A549 (cell line): ENCODE measurements around the gene EIF2B2. TPM values are rescaled to one million over a fixed set of nuclear protein-coding genes. Genes with fewer than 3 reads are reported as not detected.

Source experiments
- ATAC-seq, 2 experiments: fragments of 200-7000 bp in 1 of 2; fragments of >200 bp in 1 of 2; cut with Nextera tagmentation in 1 of 2; cut with Tn5 transposase in 1 of 2; 3 replicates each; pipeline versions ENCODE4 v1.8.0 to v1.9.1; 2018 to 2020; ENCODE audit warnings: mild to moderate bottlenecking in 1 of 2, moderate library complexity in 1 of 2
- CTCF ChIA-PET: fragments of 300-600 bp; sonication (Branson Sonifier 250); formaldehyde crosslinking; extraction: SDS; loops from one replicate; lab custom pipeline; 2021; ENCODE audit warnings: antibody characterized with exemption, inconsistent platforms; lab: Yijun Ruan, JAX
- POLR2A ChIA-PET: fragments of 350-600 bp; formaldehyde crosslinking; extraction: SDS; loops from one replicate; lab custom pipeline; 2021; ENCODE audit warnings: antibody characterized with exemption, inconsistent platforms; lab: Yijun Ruan, JAX
- DNase-seq, 2 experiments: peaks; one replicate each; pipeline versions ENCODE4 v3.0.0 to v3.0.0-alpha.2; 2011 to 2016; ENCODE audit warnings: low read depth in 1 of 2, low spot score in 1 of 2
- FAIRE-seq: peaks from 2 replicates; lab custom pipeline; 2011; peaks lifted over from hg19 to GRCh38; lab: Jason Lieb, UNC
- H3K27ac ChIP-seq, 2 experiments: fragments of >200 bp; sonication (Bioruptor Twin); formaldehyde crosslinking; 3 replicates each; pipeline ENCODE4 v1.5.1; 2016 to 2017
- H3K4me1 ChIP-seq: fragments of >200 bp; sonication (Bioruptor Twin); formaldehyde crosslinking; 3 replicates; pipeline ENCODE4 v1.6.1; 2016
- H3K4me2 ChIP-seq: fragments of >200 bp; sonication (Bioruptor Twin); formaldehyde crosslinking; 3 replicates; pipeline ENCODE4 v1.6.1; 2016
- H3K4me3 ChIP-seq: fragments of >200 bp; sonication (Bioruptor Twin); formaldehyde crosslinking; 3 replicates; pipeline ENCODE4 v1.5.1; 2016
- H3K9me3 ChIP-seq: fragments of >200 bp; sonication (Bioruptor Twin); formaldehyde crosslinking; 3 replicates; pipeline ENCODE4 v1.6.1; 2016
- BHLHE40 ChIP-seq: IDR thresholded peaks from 2 replicates; pipeline ENCODE4 v1.6.1; 2012; ENCODE audit warnings: low read depth, low read length, inconsistent platforms
- CBX2 ChIP-seq: fragments of 200-600 bp; sonication (generic); IDR thresholded peaks from 2 replicates; pipeline ENCODE4 v1.6.1; 2016; ENCODE audit warnings: low read depth, mild to moderate bottlenecking, borderline replicate concordance
- CEBPB ChIP-seq, 2 experiments: fragments of >200 bp in 1 of 2; sonication (Bioruptor Twin) in 1 of 2; formaldehyde crosslinking in 1 of 2; IDR thresholded peaks; 2 replicates each; pipeline ENCODE4 v1.6.1; 2012 to 2016
- CHD4 ChIP-seq: fragments of 200-600 bp; sonication (generic); IDR thresholded peaks from 2 replicates; pipeline ENCODE4 v1.6.1; 2016; ENCODE audit warnings: antibody characterized with exemption, mild to moderate bottlenecking, borderline replicate concordance
- EHF ChIP-seq: fragments of 250-450 bp; sonication (Bioruptor Pico); IDR thresholded peaks from 2 replicates; pipeline ENCODE4 v1.5.0; 2020; ENCODE audit warnings: mild to moderate bottlenecking
- ESRRA ChIP-seq: fragments of 150-350 bp; IDR thresholded peaks from 2 replicates; pipeline ENCODE4 v1.6.1; 2014; ENCODE audit warnings: mild to moderate bottlenecking, low read length, borderline replicate concordance
- FOSL2 ChIP-seq, 2 experiments: fragments of 450-650 bp in 1 of 2; fragments of >200 bp in 1 of 2; sonication (Bioruptor Twin) in 1 of 2; formaldehyde crosslinking; IDR thresholded peaks; 2 replicates each; pipeline versions ENCODE4 v1.5.0 to v1.6.1; 2016 to 2020; ENCODE audit warnings: mild to moderate bottlenecking in 1 of 2, moderate library complexity in 1 of 2
- FOXS1 ChIP-seq: fragments of 250-450 bp; sonication (Bioruptor Pico); IDR thresholded peaks from 2 replicates; pipeline ENCODE4 v1.5.0; 2020; ENCODE audit warnings: mild to moderate bottlenecking, moderate library complexity
- HOXA7 ChIP-seq: fragments of 250-450 bp; sonication (Bioruptor Pico); IDR thresholded peaks from 2 replicates; pipeline ENCODE4 v1.5.0; 2020; ENCODE audit warnings: mild to moderate bottlenecking, moderate library complexity
- HOXB13 ChIP-seq: fragments of 250-450 bp; sonication (Bioruptor Pico); IDR thresholded peaks from 2 replicates; pipeline ENCODE4 v1.5.0; 2020; ENCODE audit warnings: low read depth, mild to moderate bottlenecking, moderate library complexity
- HOXB5 ChIP-seq: fragments of 250-450 bp; sonication (Bioruptor Pico); IDR thresholded peaks from 2 replicates; pipeline ENCODE4 v1.5.0; 2020; ENCODE audit warnings: mild to moderate bottlenecking, moderate library complexity
- JUN ChIP-seq, 2 experiments: fragments of >200 bp; sonication (Bioruptor Twin); formaldehyde crosslinking; IDR thresholded peaks; 2 replicates in 1 of 2; 3 replicates in 1 of 2; pipeline ENCODE4 v1.6.1; 2016 to 2017
- JUNB ChIP-seq: fragments of >200 bp; sonication (Bioruptor Twin); formaldehyde crosslinking; IDR thresholded peaks from 2 replicates; pipeline ENCODE4 v1.6.1; 2016
- KDM1A ChIP-seq: fragments of 200-600 bp; sonication (generic); IDR thresholded peaks from 2 replicates; pipeline ENCODE4 v1.6.1; 2016; ENCODE audit warnings: low read depth, mild to moderate bottlenecking
- MAFK ChIP-seq: fragments of 450-650 bp; IDR thresholded peaks from 2 replicates; pipeline ENCODE4 v1.6.1; 2014; ENCODE audit not compliant: partially characterized antibody
- MAZ ChIP-seq: fragments of 150-350 bp; IDR thresholded peaks from 2 replicates; pipeline ENCODE4 v1.6.1; 2014; ENCODE audit warnings: antibody characterized with exemption, low read depth, low read length, borderline replicate concordance
- MYC ChIP-seq: IDR thresholded peaks from 2 replicates; pipeline ENCODE4 v1.6.1; 2012; ENCODE audit warnings: mild to moderate bottlenecking, inconsistent platforms, low read length, improper control_type of control experiment, borderline replicate concordance
- NFE2L2 ChIP-seq: fragments of 150-350 bp; conservative IDR thresholded peaks from 2 replicates; pipeline ENCODE4 v1.6.1; 2014; ENCODE audit warnings: low read length
- NPAS2 ChIP-seq: fragments of 250-450 bp; sonication (Bioruptor Pico); IDR thresholded peaks from 2 replicates; pipeline ENCODE4 v1.8.0; 2022; ENCODE audit warnings: mild to moderate bottlenecking, moderate library complexity, borderline replicate concordance
- POLR2A ChIP-seq: IDR thresholded peaks from 2 replicates; pipeline ENCODE4 v1.6.1; 2012; ENCODE audit warnings: mild to moderate bottlenecking, low read length
- RAD21 ChIP-seq, 2 experiments: fragments of >200 bp in 1 of 2; sonication (Bioruptor Twin) in 1 of 2; formaldehyde crosslinking in 1 of 2; IDR thresholded peaks in 1 of 2; conservative IDR thresholded peaks in 1 of 2; 2 replicates in 1 of 2; 3 replicates in 1 of 2; pipeline ENCODE4 v1.6.1; 2012 to 2018; ENCODE audit warnings: inconsistent platforms in 1 of 2
- RCOR1 ChIP-seq: fragments of 150-350 bp; IDR thresholded peaks from 2 replicates; pipeline ENCODE4 v1.6.1; 2014; ENCODE audit warnings: antibody characterized with exemption, low read length, low read depth
- RNF2 ChIP-seq: fragments of 200-600 bp; sonication (generic); IDR thresholded peaks from 2 replicates; pipeline ENCODE4 v1.6.1; 2016; ENCODE audit warnings: low read depth, mild to moderate bottlenecking, antibody characterized with exemption, moderate library complexity, borderline replicate concordance
- TFCP2L1 ChIP-seq: fragments of 250-450 bp; sonication (Bioruptor Pico); IDR thresholded peaks from 2 replicates; pipeline ENCODE4 v1.5.0; 2021; ENCODE audit warnings: mild to moderate bottlenecking
- ZFP36 ChIP-seq: fragments of 450-650 bp; IDR thresholded peaks from 2 replicates; pipeline ENCODE4 v1.6.1; 2014; ENCODE audit warnings: borderline replicate concordance; ENCODE audit not compliant: partially characterized antibody
- ZNF302 ChIP-seq: fragments of 250-450 bp; sonication (Bioruptor Pico); IDR thresholded peaks from 2 replicates; pipeline ENCODE4 v1.9.0; 2021; ENCODE audit warnings: inconsistent platforms, mild to moderate bottlenecking, moderate library complexity
- WGBS: methylation state at CpG from one replicate; pipeline ENCODE4 v1.1.6; 2017; ENCODE audit errors: missing lambda C conversion rate; 5-methylcytosine and 5-hydroxymethylcytosine counted together
- polyA plus RNA-seq, 4 experiments: library from polyadenylated mRNA; depleted of rRNA in 3 of 4; stranded (reverse); fragments of >200 nt; fragmentation: RNase III in 1 of 4; extraction: RNeasy Plus Mini Kit Qiagen cat#74134 plus additional on column Dnase treatment in 1 of 4; gene quantifications; 2 replicates in 3 of 4; 3 replicates in 1 of 4; pipeline ENCODE4 v1.2.3, GENCODE V29; 2011 to 2017
- TF ChIP-seq, protein P1 (sequence below): IDR thresholded peaks from 2 replicates; pipeline ENCODE4 v1.6.1; 2012
- TF ChIP-seq, protein P2 (sequence below): fragments of 150-350 bp; IDR thresholded peaks from 2 replicates; pipeline ENCODE4 v1.6.1; 2014; ENCODE audit warnings: low read depth, mild to moderate bottlenecking, low read length
- TF ChIP-seq, protein P3 (sequence below): fragments of 250-450 bp; sonication (Bioruptor Pico); IDR thresholded peaks from 2 replicates; pipeline ENCODE4 v1.5.0; 2021; ENCODE audit warnings: mild to moderate bottlenecking, moderate library complexity, borderline replicate concordance

Gene EIF2B2
- polyA plus RNA-seq, 2 of the 4 experiments (the other 2 are of a cell fraction), result 88.4 to 116 TPM

DNA sequence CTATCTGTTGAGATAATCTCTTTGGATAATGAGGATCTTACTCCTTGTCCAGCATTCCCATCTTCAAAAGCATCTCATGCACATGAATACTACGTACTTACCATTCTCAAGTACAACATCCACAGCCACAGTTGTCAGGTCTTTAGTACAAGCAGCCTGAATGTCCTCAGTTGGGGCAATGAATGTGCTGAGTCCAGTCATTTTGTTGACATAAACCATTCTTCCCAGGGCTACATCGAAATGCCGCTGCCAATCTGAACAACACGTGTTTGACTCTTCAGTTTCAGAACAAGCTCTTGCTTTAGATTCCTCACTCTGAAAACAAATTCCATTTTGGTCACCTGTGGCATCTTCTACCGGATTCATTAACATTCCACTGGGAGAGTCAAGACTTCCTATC is 43.6 kb downstream of the EIF2B2 start:
- 93% methylated on average over 5 of the region's 5 CpGs for WGBS
- DNase-seq, result no peak
- Histone ChIP-seq H3K4me1 (peaks cover 48% of the 10 kb centered on the region), H3K4me3 (no peak overlapping the region), H3K4me2 (0 out of 3 replicates have a peak overlapping the region, but pooled peaks have one; percentile 19), H3K27ac (no peak overlapping the region)
- no peak for ATAC-seq
- POLR2A ChIA-PET, result no interaction called here
- no peak for FAIRE-seq
- peak; percentile 64 for TF ChIP-seq MAFK
- no peak for TF ChIP-seq CBX2
- TF ChIP-seq, all 56 proteins: peak for 1
- CTCF ChIA-PET, result interaction anchor here (1.4 to 1.6 kb wide), 2 partner anchors 10 to 101 kb away, joined by 3 to 6 read pairs; no protein-coding TSS in a partner anchor
- no peaks in the 10 kb centered on the region for H3K9me3 ChIP-seq

DNA sequence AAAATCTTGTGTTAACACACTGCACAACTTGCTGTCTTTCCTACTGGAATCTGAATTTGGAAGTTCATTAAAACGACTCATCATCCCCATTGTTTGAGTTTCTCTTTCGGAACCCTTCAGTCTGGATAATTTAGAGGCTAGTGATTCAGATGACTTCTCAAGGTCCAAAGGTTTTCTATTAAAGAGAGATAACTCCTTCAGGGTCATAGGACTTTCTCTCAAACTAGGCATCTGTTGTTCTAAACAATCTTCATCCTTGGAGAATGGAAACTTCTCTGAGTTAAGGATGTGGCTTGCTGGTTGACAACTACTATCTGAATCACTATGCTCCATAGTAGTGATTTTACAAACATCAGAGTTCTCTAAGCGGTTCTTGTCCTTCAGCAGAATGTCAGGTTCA is 44.2 kb downstream of the EIF2B2 start:
- FAIRE-seq, result no peak
- CTCF ChIA-PET, result interaction anchor here (1.4 to 1.6 kb wide), 2 partner anchors 11 to 102 kb away, joined by 3 to 6 read pairs; no protein-coding TSS in a partner anchor
- no peak for TF ChIP-seq KDM1A
- TF ChIP-seq RAD21 (conservative IDR thresholded peaks at IDR 0.05 in 1 of 2, IDR thresholded peaks at IDR 0.05 in 1 of 2), result no peak
- TF ChIP-seq NFE2L2, result no peak
- TF ChIP-seq, protein P1, sequence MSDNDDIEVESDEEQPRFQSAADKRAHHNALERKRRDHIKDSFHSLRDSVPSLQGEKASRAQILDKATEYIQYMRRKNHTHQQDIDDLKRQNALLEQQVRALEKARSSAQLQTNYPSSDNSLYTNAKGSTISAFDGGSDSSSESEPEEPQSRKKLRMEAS, result no peak
- no peak for TF ChIP-seq FOXS1 (CRISPR knock-in tag)
- TF ChIP-seq JUNB, result no peak
- TF ChIP-seq FOSL2 (IDR thresholded peaks at IDR 0.05), result no peak
- no peak for TF ChIP-seq FOSL2 (CRISPR knock-in tag; IDR thresholded peaks at IDR 0.05)
- TF ChIP-seq, protein P2, sequence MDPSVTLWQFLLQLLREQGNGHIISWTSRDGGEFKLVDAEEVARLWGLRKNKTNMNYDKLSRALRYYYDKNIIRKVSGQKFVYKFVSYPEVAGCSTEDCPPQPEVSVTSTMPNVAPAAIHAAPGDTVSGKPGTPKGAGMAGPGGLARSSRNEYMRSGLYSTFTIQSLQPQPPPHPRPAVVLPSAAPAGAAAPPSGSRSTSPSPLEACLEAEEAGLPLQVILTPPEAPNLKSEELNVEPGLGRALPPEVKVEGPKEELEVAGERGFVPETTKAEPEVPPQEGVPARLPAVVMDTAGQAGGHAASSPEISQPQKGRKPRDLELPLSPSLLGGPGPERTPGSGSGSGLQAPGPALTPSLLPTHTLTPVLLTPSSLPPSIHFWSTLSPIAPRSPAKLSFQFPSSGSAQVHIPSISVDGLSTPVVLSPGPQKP, result no peak
- TF ChIP-seq HOXB13 (CRISPR knock-in tag), result no peak
- TF ChIP-seq CEBPB (IDR thresholded peaks at IDR 0.05), result no peak
- TF ChIP-seq ESRRA, result no peak
- no peak for TF ChIP-seq POLR2A
- TF ChIP-seq ZNF302 (CRISPR knock-in tag), result no peak
- no peak for TF ChIP-seq JUN (IDR thresholded peaks at IDR 0.05)
- TF ChIP-seq CHD4, result no peak

DNA sequence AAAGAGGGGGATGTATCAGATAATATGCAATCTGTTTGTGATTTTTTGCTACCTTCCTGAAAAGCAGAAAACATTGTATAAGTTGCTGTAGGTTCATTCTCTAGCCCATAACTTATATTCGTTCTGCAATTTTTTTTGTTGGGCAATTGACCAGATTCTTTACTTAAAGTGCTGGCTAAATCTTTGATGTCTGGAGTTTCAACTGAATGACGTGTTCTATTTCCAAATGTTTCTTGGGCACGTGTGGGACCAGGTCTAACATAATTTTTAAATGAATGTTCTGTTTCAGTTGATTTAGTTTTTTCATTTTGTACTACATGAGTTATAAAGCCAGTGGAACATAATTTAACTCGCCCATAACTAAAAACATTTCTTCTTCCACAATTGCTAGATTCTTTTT is 44.8 kb downstream of the EIF2B2 start:
- CTCF ChIA-PET, result interaction anchor here (1.4 to 1.7 kb wide), 3 partner anchors 11 to 102 kb away, joined by 3 to 6 read pairs (median 6); no protein-coding TSS in a partner anchor
- Histone ChIP-seq H3K4me3 (no peak overlapping the region), H3K9me3 (no peaks in the 10 kb centered on the region), H3K27ac (no peak overlapping the region), H3K4me2 (no peak overlapping the region; the same call in 2 of the 3 replicates), H3K4me1 (peaks cover 35% of the 10 kb centered on the region)
- DNase-seq, result no peak
- WGBS, result 90% methylated on average over 4 of the region's 4 CpGs
- no peak for ATAC-seq
- TF ChIP-seq HOXA7 (CRISPR knock-in tag) (no peak), RCOR1 (no peak)
- POLR2A ChIA-PET, result no interaction called here
- no peak for FAIRE-seq

More for the DNA sequence above, 44.2 kb downstream of the EIF2B2 start:
- no peak overlapping the region for H3K4me3 ChIP-seq
- DNase-seq (no peak), ATAC-seq (no peak)
- no peak overlapping the region for H3K27ac ChIP-seq
- POLR2A ChIA-PET, result no interaction called here
- peak overlapping the region; percentile 19; the same call in 2 of the 3 replicates for H3K4me2 ChIP-seq
- H3K4me1 ChIP-seq, result peaks cover 42% of the 10 kb centered on the region
- no peaks in the 10 kb centered on the region for H3K9me3 ChIP-seq
- 57% methylated on average over 3 of the region's 3 CpGs for whole genome bisulfite sequencing

DNA sequence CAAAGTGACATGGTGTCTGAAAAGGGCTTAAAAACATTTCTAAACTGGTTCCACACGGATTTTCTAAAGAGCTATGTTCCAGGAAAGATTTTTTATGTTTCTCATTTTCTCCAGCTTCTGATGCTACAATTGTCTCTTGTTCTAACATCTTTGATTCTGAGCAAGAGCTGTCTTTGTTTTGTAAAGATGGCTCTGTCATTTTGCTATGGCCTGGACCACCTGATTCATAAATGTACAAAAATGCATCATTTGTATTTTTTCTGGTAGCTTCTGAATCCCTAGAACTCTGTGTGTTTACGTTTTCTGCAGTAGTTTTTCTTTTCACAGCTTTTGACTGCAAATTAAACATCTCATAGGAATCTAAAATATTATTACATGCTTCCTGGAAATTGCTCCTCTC is 45.4 kb downstream of the EIF2B2 start:
- ChIA-PET CTCF (interaction anchor here (0.6 to 1.8 kb wide), 4 partner anchors 24 to 102 kb away, joined by 4 to 7 read pairs (median 5); no protein-coding TSS in a partner anchor), POLR2A (interaction anchor here (0.5 kb wide), 1 partner anchor 20 kb away, joined by 3 read pairs; no protein-coding TSS in a partner anchor)
- DNase-seq, result no peak
- TF ChIP-seq RAD21 (conservative IDR thresholded peaks at IDR 0.05 in 1 of 2, IDR thresholded peaks at IDR 0.05 in 1 of 2) (no peak), JUN (IDR thresholded peaks at IDR 0.05) (no peak), EHF (CRISPR knock-in tag) (no peak), RNF2 (no peak), MYC (no peak), ZFP36 (no peak), BHLHE40 (no peak), NPAS2 (CRISPR knock-in tag) (no peak), MAFK (no peak), TFCP2L1 (CRISPR knock-in tag) (no peak), HOXB5 (no peak), POLR2A (no peak), KDM1A (no peak), MAZ (no peak)
- TF ChIP-seq, protein P3, sequence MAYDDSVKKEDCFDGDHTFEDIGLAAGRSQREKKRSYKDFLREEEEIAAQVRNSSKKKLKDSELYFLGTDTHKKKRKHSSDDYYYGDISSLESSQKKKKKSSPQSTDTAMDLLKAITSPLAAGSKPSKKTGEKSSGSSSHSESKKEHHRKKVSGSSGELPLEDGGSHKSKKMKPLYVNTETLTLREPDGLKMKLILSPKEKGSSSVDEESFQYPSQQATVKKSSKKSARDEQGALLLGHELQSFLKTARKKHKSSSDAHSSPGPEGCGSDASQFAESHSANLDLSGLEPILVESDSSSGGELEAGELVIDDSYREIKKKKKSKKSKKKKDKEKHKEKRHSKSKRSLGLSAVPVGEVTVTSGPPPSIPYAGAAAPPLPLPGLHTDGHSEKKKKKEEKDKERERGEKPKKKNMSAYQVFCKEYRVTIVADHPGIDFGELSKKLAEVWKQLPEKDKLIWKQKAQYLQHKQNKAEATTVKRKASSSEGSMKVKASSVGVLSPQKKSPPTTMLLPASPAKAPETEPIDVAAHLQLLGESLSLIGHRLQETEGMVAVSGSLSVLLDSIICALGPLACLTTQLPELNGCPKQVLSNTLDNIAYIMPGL (CRISPR knock-in tag), result no peak
- H3K4me1 ChIP-seq, result peaks cover 29% of the 10 kb centered on the region
- FAIRE-seq, result no peak
- H3K4me2 ChIP-seq, result no peak overlapping the region
- WGBS, result 97% methylated on average over 2 of the region's 2 CpGs
- ATAC-seq, result no peak
- H3K27ac ChIP-seq, result no peak overlapping the region
- no peak overlapping the region for H3K4me3 ChIP-seq
- no peaks in the 10 kb centered on the region for H3K9me3 ChIP-seq
